Inferior parietal cortex (tissue), 1 donor: ENCODE results near the gene AP1S1.
"Not testable (repeated sequence)": the region's sequence is repeated elsewhere in the genome, so short reads cannot be mapped to it uniquely, and the experiment has no call there.

Experiments used
- DNase-seq: peaks from one replicate; pipeline ENCODE4 v3.0.0-alpha.2; 2016; ENCODE audit errors: extremely low spot score

AP1S1 gene

GRCh38 chr7:101200862-101201599, 46.8 kb downstream of the AP1S1 start, which contains the start of gene MOGAT3:
TSS of gene MOGAT3 (minus strand) at chr7:101201036. CDS start at chr7:101200854, 182 bp downstream.
- DNase-seq = no peak

- no peak for DNase-seq
Observed at GRCh38 chr7:101201695-101202602, 47.7 kb downstream of the AP1S1 start.

- no peak for DNase-seq
Observed at GRCh38 chr7:101202603-101202918, 48.3 kb downstream of the AP1S1 start.

GRCh38 chr7:101203740-101204738, 49.8 kb downstream of the AP1S1 start:
- DNase-seq = not testable (repeated sequence)

GRCh38 chr7:101205901-101206664, 51.8 kb downstream of the AP1S1 start:
- no peak for DNase-seq

DNA sequence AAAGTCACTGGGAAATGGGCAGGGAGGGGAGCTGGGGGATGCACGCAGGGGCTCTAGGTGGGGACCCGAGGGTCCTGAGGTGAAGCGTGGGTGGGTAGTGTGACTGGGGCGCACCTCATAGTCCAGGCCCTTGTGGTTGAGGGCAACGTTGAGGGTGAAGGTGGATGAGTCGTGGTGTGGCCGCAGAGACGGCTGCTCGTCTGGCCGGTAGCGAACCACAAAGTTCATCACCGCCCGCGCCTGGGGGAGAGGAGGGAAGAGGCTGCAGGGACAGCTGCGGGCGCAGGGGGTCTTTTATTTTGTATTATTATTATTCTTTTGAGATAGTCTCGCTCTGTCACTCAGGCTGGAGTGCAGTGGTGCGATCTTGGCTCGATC, 52.4 kb downstream of the AP1S1 start:
- no peak for DNase-seq

- no peak for DNase-seq
Observed at GRCh38 chr7:101207459-101207858, 53.2 kb downstream of the AP1S1 start.

DNA sequence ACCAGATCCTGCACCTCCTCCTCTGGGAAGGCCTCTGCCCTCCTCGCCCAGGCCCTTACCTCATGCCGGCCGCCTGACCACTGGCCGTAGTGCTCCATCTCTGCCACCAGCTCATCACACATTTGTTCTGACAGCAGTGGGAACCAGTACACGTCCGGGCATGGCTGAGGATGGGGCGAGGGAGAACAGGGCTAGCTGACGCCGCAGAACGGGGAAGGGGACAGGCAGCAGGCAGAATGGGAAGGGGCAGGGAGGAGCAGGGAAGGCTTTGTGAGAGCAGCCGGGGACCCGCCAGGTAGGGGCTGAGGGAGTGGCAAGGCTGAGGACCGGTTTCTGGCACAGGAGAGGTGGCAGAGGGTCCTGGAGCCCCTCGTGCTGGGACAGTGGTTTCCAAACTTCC, 54.5 kb downstream of the AP1S1 start:
- no peak for DNase-seq

GRCh38 chr7:101210143-101210542, 55.9 kb downstream of the AP1S1 start:
- DNase-seq = no peak
